ENCODE data around the gene NEU2.
"Not testable (repeated sequence)": the region's sequence is repeated elsewhere in the genome, so short reads cannot be mapped to it uniquely, and the experiment has no call there.

NEU2 gene

DNA sequence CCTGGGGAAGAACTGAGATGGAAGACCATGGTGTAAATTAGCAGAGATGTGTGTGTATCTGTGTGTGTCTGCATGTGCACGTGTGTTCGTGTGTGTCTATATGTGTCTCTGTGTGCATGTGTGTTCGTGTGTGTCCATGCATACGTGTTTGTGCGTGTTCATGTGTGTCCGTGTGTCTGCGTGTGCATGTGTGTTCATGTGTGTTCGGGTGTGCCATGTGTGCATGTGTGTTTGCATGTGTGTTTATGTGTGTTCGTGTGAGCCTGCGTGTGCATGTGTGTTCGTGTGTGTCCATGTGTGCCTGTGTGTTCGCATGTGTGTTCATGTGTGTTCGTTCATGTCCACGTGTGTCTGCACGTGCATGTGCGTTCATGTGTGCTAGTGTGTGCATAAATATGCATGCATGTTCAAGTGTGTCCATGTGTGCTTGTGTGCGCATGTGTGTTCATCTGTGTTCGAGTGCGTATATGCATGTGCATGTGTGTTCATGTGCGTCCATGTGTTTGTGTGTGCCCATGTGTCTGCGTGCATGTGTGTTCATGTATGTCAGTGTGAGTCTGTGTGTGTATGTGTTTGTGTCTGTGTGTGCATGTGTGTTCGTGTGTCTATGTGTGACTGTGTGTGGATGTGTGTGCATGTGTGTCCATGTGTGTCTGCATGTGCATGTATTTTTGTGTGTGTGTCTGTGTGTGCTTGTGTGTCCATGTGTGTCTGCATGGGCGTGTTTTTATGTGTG is 3.1 kb downstream of the NEU2 start:
- no peak for DNase-seq

DNA sequence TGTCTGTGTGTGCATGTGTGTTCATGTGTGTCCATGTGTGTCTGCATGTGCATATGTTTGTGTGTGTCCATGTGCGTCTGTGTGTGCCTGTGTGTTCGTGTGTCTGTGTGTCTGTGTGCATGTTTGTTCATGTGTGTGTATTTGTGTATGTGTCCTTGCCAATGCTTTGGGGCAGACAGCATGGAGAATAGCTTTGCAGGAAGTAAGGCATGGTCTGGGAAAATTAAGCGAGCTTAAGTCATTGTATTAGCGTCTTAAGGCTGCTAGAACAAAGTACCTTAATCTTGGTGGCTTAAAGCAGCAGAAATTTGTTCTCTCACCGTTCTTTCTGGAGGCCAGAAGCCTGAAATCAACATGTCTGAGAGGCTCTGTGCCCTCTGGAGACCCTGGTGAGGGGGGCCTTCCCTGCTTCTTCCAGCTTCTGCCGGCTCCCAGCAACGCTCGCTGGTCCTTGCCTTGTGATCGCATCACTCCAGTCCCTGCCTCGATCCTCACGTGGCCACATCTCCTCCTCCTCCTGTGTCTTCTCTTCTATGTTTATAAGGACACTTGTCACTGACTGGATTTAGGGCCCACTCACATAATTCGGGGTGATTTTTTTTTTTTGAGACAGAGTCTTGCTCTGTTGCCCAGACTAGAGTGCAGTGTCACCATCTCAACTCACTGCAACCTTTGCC is 3.8 kb downstream of the NEU2 start:
- DNase-seq = no peak

DNA sequence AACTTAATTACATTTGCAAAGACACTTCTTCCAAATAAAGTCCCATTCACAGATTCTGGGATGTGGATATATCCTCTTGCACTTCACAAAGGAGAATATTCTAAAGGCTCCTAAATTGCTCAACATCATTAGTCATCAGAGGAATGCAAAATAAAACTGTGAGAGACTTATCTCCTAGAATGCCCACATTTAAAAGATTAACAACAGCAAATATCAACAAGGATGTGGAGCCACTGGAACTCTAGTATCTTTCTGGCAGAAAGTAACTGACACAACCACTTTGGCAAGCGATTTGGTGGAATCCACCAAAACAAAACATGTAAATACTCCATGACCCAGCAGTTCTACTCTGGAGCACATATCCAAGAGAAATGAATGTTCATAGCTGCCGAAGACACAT is 4.6 kb downstream of the NEU2 start:
- no peak for DNase-seq

DNA sequence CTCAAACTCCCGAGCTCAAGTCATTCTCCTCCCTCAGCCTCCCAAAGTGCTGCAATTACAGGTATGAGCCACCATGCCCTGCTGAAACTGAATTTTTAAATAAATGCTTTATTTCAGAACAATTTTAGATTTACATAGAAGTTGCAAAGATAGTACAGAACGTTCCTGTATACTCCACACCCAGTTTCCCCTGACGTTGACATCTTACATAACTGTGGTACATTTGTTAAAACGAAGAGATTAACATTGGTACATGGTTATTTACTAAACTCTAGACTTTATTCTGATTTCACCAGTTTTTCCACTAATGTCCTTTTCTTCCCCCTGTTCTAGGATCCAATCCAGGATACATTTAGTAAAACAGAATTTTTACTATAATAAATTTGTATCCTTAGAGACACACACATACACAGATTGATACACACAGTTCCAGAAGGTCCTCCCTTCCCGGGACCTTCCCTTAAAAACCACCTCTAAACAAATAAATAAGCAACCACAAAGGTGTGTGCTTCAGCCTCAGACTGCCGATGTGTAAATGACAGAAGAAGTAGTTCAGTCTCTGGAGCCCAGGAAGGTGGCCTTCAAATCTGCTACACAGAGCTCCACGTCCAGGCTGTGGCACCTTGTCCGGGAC is 6.9 kb downstream of the NEU2 start:
- no peak for DNase-seq

DNA sequence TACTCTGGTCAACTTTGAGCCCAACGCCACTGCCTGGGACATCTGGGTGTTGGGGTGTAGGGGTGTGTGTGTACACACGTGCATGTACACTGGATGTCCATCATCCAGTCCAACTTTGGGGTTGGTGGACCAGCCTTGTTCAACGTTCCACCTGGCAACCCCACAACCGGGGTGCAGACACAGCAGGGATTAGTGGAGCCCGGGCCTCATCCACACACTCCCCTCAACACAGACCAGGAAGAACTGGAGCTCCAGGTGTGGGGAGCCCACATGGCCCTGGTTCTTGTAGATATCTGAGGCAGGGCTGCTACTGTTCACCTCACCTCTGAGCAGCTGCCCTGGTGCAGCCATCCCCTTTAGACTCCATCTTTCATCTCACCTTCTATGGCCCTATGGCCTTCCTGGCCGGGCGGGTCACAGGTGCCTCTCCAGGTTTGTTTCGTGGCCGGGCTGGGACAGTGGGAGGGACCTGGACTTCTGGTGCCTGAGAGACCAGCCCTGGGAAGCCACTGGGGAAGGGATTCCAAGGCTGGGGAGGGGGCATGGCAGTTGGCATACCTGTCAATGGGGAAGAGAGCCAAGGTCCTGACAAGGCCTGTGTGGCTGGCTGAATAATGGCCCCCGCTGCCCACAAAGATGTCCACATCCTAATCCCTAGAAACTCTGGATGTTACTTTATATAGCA is 7.5 kb downstream of the NEU2 start:
- no peak for DNase-seq

DNA sequence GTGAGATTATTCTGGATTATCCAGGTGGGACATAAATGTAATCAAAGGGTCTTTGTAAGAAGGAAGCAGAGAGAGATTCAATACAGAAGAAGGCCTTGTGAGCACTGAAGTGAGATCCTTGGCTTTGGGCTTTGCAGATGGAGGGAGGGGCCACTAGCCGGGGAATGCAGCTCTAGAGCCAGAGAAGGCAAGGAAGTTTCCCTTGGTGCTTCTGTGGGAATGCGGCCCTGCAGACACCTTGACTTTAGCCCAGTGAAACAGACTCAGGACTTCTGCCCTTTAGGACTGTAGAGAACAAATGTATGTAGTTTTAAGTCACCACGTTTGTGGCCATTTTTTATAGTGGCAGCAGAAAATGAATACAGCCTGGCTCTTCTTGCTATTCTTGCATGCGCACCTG is 8.1 kb downstream of the NEU2 start:
- no peak for DNase-seq

DNA sequence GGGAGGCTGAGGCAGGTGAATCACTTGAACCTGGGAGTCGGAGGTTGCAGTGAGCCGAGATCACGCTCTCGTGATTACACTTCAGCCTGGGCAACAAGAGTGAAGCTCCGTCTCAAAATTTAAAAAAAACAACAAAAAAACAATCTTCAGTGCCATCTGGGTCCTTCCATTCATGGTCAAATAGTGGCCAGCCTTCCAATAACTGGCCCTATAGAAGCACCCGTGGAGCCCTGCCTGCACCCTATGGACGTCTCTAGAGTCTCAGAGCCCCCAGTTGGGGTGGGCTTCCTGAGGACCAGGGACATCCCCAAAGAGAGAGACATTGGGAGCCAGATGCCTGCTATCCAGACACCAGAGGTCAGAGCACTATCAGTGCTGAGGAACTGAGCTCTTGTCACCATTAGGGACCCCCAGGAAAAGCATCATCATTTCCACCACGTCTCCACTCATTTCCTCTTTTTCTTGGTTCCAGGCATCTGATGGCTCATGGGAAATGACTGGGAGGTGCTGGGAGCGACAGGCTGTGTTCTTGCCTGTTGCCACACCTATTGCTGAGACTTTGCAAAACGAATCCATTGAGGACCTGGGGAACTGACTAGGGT is 9.4 kb downstream of the NEU2 start:
- DNase-seq = no peak

DNA sequence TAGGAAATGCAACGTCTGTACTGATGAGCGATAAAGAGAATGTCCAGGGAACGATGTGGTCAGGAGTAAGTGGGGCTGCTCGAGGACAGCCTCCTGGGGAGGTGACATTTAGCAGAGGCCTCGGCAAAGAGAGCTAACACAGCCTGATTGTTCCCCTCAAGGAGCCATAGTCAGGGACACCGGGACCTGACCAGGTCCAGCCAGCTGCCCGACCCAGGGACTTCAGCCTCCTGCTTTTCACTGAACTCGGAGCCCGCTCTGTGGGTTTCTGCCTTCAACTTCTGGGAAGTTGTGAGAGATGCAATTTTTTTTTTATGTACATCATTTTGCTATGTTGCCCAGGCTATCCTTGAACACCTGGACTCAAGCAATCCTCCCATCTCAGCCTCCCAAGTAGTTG is 10.1 kb downstream of the NEU2 start:
- DNase-seq = no peak

DNA sequence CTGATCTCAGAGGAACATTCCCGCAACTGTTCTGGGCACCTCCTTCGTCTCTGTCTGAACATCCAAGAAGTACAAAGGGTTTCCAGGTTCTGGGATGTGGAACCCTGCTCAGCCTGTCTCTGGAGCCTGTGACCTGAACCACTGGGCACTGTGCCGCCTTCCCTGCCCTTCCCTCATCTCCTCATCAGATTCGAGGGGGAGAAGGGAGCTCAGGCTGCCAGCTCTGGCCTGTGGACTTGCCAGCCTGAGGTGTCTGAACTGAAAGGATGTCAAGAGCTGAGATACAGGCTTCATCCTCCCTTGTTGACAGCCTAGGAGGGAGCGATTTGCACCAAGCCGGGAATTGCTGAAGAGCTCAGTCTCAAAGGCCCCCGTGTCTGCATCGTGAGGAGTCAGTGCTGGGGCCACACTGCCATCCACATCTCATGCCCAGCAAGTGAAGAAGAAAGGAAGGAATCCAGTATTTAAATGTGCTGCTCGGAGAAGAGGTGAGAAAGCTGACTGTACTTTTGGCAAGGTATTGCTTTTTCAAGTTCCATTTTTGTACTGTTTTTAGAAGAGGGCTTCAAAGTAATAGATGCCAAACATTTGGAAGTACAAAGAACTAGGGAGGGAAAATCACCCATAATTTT is 12.6 kb downstream of the NEU2 start:
- DNase-seq = no peak

DNA sequence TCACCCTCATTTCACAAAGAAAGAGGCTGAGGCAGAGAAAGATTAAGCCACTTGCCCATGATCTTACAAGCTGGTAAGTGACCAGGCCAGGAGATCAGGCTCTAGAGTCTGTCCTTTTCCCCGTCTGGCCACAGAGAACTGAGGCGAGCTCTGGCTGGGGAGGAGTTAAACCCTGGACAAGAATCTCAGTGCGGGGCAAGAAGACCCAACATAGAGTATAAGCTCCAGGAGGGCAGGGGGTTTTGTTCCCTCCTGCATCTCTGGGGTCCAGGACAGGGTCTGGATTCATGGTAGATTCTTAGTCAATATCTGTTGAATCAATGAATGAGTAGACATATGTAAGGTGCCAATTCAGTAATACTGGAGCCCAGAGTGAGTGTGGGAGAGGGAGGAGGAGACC is 14.7 kb downstream of the NEU2 start:
- DNase-seq = no peak

DNA sequence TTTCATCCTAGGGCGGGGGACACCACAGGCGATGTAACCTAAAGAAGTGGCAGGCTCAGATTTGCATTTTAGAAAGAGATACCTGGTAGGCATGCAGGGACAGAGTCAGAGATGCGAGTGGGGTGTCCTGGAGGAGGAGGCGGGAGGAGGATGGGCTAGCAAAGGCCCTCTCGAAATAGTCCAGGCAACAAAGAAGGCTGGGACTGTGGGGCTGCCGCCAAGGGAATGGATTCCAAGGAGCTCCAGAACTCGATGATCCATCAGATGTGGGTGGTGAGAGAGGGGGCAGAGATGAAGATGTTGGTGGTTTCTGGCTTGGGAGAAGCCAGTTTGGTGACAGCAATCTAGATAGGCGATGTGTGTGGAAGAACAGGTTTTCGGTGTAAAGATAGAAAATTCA is 15.2 kb downstream of the NEU2 start:
- no peak for DNase-seq

DNA sequence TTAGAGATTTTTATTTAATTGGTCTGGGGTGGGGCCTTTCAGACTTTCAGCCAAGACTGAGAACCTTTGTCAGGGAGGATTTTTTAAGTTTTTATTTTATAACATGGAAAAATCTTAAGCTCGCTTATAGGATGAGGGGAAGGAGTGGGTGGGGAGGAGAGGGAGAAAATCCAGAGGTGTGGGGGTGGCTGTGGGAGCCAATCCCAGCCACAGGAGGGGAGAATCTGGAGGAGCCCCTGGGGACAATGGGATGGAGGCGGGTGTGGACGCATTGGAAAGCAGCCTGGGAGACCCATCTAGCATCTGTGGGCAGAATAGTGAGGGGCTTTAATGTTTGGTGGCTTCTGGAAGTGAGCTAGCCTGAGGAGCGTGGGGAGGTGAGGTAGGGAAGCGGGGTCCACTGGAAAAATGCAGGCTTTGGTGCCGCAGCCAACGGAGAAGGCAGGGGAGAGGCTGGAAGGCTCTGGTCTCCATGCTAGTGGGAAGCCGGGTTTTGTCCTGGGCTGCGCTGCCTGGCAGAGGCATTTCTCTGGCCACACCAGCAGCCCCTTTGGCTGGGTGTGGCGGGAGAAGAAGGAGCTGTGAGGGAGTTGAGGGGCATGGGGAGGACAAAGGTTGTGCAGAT is 16.2 kb downstream of the NEU2 start:
- no peak for DNase-seq

DNA sequence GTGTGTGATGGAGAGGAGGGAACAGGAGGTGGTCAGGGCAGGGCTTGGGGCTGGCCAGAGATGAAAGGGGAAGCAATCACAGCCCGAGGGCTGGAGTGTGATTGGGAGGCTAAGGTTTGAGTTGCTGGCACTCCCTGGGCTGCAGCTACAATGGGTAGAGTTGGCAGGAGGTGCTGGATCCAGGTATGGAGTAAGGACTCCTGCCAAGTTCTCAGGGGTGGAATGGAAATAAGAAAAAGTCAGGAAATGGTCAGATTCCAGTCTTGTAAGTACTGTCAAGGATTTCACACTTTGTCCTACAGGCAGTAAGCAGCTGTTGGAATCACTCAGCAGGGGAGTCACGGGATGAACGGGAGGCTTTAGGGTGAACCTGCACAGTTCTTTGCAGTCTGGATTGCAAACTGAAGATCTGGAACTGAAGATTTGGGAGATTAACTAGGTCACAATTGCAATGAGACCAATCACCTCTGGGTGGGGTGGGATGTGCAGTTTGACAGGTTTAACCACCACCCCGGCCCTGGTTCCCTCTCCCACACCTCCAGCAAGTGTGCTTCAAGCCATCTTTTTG is 16.8 kb downstream of the NEU2 start:
- no peak for DNase-seq

DNA sequence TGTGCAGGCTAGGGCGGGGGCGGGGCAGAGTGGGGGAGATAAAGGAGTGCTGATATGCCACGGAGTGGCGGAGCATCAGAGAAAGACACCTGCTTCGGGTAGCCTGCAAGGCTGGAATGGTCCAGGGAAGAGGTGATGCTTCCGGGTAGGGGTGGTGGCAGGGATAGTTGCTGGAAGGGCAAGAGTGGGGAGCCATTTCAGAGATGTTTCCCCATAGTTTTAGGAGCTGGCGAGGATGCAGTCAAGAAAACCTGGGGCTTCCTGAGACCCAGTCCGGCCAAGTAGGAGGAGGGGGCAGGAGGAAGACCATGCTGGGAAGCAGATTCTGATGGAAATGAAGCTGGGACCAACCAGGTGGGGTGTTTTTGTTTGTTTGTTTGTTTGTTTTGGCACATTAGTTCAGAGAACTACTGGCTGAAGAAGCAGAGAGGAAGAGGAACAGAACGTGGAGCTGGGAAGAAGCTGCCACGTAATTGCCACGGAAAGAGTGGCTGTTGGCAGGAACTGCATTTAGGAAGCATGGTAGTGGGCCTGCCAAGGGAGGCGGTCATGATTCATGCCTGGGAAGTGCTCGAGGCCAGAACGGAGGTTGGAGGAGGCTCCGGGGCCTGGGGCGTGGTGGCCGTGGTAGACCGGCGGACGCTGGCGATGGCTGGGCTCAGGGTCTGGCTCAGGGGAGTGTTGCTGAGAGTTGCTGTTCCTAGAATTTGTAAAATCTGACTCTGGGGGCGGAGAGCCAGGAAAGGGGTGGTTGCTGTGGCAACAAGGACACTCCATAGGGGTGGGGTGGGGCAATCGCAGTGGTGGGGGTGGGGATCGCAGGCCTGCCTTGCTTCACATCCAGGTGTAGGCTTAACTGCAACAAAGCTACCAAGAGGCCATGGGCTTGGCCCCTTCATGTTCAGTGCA is 19.0 kb downstream of the NEU2 start:
- no peak for DNase-seq

DNA sequence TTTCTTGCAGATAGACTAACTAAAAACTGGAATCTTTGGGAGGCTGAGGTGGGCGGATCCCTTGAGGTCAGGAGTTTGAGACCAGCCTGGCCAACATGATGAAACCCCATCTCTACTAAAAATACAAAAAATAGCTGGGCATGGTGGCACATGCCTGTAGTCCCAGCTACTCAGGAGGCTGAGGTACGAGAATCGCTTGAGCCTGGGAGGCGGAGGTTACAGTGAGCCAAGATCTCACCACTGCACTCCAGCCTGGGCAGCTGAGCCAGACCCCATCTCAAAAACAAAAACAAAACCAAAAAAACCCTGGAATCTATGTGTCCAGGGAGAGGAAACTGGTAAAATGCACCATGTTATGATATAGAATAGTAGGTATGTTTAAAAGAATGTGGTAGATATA is 20.0 kb downstream of the NEU2 start:
- not testable (repeated sequence) for DNase-seq

DNA sequence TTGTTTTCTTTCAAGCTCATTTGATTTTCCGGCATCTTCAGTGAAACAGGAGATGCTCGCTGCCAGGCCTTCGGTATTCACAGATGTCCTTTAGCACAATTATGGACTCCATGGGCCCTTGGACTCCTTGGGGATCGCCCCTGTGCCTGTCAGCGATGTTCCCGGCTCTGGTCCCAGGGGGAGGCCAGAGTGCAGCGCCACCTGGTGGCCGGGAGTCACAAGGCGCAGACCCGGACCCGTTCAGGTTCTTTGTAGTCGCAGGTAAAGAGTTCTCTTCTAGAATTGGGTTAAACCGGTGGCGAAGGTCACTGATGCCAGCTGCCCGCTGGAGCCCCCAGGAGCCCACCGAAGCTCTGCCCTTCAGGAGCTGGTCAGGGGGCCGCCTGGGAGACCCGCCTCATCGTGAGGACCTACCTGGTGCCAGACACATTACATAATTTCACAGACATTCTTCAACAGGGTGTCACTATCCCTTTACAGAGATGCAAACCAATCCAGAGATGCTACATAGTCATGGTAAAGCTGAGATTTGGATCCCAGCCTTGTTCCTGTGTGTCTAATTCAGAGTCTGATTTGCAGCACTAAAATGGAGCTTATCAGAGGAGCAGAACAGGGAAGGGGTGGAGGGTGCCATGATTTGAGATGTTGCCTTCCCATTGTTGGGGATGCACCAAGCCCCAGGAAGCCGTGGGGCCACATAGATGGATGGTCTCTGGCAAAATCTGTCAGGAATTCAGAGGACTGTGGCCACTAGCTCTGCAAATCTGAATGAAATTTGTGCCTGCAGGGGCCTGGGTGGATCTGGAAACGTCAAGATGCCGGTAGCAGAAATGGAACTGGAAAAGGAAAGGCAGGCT is 21.7 kb downstream of the NEU2 start:
- peak; percentile 70 for DNase-seq

DNA sequence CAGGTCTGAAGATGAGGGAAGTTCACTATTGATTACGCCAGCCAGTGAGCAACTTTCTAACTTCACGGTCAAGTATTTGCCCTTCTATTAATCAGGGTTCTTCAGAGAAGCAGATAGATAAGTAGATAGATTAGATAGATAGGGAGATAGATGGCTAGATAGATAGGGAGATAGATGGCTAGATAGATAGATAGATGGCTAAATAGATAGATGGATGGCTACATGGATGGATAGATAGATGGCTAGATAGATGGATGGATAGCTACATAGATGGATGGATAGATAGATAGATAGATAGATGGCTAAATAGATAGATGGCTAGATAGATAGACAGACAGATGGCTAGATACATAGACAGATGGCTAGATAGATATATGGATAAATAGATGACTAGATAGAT is 22.9 kb downstream of the NEU2 start:
- no peak for DNase-seq

DNA sequence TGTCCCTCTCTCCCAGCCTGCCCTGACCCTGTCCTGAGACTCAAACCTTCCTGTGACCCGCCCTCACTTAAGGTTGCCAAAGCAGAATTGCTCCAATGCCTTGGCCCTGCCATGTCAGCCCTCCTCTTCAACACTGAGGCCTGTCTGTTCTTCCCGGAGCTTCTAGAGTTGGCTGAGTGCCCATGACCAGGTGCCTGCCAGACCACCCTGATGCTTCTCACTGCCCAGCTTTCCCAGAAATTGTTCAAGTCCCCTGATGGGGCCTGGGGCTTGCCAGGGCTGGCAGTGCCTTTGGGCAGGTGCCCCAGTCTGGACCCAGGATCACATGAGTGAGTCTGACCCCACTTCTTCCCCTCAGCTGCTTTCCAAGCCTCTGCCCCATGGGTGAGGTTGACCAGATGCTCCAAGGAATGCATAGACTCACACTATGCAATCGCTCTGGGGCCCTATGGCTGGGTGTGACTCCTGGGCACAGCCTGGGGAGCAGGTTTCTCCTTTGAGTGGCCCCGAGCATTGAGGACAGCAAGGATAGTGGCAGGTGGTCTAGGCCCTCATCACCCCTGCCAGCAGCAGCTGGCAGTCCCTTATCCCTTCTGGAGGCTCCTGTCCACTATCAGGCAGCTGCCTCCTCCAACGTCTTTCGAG is 24.6 kb downstream of the NEU2 start:
- no peak for DNase-seq

Measured in activated gamma-delta T cell treated with Interleukin-2 at 50 U/mL for 16 hours (primary cell).